Fibroblast of skin of right quadriceps (primary cell): ENCODE data around the gene DGKQ.
"Not testable (repeated sequence)": the region's sequence is repeated elsewhere in the genome, so short reads cannot be mapped to it uniquely, and the experiment has no call there.

Experiments used
- DNase-seq: peaks from one replicate; pipeline ENCODE4 v3.0.0-alpha.2; 2013

Gene DGKQ

DNA sequence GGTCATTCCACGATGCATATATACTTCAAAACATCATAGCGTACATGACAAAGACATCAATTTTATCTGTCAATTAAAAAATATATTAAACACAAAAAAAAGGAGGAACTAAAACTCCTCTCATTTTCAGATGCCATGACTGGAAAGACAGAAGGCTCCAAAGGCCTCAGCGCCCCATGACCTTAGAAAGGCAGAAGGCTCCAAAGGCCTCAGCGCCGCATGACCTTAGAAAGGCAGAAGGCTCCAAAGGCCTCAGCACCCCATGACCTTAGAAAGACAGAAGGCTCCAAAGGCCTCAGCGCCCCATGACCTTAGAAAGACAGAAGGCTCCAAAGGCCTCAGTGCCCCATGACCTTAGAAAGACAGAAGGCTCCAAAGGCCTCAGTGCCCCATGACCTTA is 54.8 kb downstream of the DGKQ start:
- not testable (repeated sequence) for DNase-seq

DNA sequence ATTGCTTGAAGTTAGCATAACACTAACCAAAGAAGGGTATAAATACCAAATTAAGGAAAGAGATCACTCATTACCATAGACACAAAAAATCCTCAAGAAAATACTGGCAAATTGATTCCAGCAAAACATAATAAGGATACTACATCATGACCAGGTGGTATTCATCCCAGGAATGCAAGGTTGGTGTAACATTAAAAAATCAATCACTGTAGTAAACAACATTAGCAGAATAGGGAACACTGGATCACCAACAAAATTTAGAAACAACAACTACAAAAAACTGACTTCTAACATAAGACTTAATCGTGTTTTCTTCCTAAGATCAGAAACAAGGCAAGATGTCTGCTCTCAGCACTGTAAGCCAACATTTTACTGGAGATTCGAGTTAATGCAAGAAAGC is 55.4 kb downstream of the DGKQ start:
- DNase-seq: no peak

DNA sequence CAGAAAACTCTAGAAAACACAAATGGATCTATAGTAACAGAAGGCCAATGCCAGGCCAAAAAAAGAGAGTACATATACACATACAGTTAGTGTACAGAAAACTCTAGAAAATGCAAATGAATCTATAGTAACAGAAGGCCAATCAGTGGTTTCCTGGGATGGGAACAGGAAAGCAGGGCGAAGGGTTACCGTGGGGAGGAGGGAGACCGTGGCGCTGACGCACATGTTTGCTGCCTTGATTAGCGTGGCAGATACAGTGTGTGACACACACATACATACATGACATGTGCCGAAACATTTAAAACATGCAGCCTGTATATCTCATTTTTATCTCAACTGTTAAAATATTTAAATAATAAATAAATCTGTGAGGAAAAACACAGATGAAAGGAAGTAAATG is 55.9 kb downstream of the DGKQ start:
- no peak for DNase-seq

GRCh38 chr4:915595-915994 is 57.8 kb downstream of the DGKQ start:
- DNase-seq: no peak

DNA sequence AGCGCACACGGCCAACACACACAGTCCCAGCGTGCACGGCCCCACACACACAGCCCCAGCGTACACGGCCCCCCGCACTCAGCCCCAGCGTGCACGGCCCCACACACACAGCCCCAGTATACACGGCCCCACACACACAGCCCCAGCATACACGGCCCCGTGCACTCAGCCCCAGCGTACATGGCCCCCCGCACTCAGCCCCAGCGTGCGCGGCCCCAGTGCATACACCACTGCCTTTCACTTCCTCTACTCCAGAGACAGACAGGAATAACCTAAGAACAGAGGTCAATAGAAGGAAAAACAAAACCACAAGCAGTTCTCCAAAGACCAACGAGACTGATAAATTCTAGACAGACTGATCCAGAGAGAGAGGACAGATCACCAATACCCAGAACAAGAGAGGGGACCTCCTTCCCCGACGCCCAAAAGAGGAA is 58.3 kb downstream of the DGKQ start:
- no peak for DNase-seq

DNA sequence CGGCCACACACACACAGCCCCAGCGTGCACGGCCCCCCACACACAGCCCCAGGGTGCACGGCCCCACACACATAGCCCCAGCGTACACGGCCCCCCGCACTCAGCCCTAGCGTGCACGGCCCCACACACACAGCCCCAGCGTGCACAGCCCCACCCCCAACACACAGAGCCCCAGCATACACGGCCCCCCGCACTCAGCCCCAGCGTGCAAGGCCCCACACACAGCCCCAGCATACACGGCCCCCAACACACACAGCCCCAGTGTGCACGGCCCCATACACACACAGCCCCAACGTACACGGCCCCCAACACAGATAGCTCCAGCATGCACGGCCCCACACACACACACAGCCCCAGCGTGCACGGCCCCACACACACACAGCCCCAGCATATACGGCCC is 58.8 kb downstream of the DGKQ start:
- no peak for DNase-seq

DNA sequence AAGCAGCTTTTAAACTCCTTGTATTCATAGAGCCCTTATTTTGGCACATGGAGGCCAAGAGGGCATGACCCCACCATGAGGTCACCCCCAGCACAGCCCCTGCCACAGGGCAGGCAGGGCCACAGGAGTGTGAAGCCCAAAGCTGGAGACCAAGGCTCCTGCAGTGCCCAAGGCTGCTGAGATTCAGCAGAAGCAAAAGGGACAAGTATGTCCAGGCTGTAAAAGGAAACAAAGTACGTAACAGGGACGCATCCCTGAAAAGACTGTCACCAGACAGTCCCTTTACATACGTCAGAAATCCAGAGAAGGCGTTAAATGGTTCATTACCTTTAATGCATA is 60.1 kb downstream of the DGKQ start:
- DNase-seq: no peak

GRCh38 chr4:912548-913279 is 60.7 kb downstream of the DGKQ start:
- no peak for DNase-seq

DNA sequence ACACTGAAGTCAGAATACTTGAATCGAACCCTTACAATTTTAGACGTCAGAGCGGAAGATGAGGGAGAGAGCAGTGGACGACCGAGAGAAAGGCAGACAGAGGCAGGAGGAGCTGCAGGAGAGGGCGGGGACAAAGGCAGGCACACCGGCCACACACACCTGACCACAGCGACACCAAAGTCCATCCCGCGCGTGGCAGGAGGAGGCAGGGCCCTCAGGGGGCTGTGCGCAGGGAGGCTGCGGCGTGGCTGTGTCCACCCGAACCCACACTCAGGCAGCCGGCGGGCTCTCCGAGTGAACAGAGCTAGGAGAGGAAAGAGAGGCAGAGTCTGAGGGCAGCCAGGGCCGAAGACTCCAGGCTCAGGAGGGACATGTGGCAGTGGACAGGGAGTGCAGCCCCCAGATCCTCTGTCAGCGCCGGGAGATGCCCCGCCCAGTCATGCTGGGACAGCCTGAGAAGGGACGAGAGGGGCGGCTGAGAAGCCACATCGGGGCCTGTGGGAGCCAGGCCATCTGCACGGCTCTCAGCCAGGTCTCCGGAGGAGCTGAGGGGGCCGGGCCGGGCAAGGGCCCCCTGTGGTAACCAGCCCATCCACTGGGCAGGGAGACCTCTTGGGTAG is 61.4 kb downstream of the DGKQ start:
- DNase-seq: no peak

DNA sequence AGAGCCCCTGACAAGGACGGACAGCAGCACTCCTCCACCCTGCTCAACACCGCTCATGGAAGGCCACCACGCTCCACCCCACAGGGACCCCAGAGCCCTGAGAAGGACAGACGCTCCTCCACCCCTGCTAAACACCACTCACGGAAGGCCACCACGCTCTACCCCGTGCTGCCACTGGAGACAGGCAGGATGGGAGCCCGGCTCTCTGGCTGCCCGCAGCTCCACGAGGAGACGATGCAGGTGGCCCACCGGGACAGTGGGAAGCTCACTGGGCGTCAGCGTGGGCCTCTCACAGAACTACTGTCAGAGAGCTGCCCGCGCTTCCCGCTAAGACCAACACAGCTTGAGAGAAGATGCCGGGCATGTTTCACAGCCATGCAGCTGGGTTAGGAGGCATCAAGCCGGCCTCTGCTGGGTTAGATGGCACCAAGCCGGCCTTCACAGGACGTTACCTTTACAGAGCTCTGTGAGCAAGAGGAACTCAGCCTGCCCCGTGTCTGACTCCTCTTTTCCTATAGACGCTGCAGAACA is 62.1 kb downstream of the DGKQ start:
- no peak for DNase-seq

DNA sequence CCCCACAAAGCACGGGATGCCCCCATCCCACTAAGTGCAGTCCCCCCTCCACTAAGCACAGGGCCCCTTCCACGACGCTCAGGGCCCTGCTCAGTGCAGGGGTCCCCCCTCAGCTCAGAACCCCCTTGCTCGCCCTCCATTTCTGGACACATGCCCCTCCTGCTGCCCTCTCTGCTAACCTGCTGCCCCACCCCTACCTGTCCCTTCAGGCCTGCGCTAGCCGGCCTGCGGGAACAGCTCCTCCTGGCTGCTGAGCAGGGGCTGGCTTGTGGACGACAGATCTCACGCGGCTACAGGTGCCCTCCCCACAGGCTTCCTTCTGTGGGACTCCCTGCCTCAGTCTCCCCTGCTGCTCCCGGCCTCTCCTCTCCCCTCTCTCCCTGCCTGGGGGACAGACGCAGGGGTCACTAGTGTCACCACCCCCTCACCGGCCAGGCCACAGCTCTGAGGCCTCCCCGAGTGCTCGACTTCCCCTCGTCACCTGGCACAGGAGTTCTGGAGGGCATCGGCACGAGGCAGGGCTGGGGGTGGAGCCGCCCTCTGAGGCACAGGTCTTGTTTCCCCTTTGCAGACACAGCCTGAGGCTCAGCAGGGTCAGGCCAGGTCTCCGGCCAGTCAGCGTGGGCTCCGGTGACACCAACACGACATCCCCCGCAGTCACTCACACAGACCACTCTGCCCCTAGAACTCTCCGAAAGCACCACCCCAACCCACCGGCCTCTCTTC is 62.8 kb downstream of the DGKQ start:
- no peak for DNase-seq

DNA sequence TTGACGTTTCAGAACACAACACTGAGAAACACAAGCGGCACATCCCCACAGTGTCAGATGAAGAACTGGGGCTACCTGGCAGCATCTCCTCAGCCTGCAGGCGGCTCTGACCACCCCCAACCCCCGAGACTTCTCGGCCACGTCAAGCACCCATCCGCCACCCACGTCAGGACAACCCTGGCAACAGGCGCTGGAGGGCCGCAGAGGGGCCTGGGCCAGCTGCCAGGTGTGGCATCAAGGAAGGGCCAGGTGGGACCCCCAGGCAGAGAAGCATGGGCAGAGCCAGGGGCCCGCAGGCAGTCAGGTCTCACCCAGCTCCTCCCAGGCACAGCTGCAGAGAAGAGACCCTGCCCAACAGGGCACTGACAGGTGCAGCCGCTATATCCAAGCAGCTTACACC is 63.5 kb downstream of the DGKQ start:
- no peak for DNase-seq

DNA sequence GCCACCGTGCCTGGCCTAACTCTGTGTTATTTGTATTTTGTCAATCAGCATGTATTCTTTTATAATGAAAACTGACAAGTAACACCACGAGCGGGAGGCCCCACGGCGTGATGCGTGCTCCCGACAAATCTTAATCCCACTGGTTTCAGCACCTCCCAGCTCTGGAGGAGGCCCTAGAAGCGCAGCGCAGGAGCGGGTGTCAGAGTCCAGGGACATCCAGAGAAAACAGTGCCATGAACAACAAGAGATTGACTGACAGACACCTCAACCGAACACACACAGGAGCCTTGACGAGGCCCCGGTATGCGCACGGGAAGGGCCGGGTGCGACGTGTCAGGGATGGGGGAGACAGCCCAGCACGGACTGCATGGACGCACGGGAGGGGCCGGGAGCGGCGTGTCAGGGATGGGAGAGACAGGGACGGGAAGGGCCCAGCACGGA is 64.2 kb downstream of the DGKQ start:
- DNase-seq: no peak
